ENCODE results near the gene NDUFAF7.

DNA sequence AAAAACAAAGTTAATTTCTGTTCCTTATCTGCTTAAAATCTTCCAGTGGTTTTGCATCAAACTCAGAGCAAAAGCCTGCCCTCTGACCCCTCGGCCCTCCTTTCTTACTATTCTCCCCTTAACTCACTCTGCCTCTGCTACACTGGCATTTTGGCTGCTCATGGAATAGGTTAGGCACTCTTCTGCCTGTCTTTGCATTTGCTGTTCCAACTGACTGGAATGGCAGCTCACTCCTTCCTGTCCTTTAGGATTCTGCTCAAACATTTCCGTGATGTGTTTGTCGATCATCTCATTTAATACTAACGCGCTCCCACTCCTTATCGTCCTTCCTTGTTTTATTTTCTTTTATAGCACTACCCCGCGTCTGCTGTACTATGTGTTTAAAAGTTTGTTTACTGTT lies 877 bp upstream of the NDUFAF7 start:
- TF ChIP-seq, protein P1, sequence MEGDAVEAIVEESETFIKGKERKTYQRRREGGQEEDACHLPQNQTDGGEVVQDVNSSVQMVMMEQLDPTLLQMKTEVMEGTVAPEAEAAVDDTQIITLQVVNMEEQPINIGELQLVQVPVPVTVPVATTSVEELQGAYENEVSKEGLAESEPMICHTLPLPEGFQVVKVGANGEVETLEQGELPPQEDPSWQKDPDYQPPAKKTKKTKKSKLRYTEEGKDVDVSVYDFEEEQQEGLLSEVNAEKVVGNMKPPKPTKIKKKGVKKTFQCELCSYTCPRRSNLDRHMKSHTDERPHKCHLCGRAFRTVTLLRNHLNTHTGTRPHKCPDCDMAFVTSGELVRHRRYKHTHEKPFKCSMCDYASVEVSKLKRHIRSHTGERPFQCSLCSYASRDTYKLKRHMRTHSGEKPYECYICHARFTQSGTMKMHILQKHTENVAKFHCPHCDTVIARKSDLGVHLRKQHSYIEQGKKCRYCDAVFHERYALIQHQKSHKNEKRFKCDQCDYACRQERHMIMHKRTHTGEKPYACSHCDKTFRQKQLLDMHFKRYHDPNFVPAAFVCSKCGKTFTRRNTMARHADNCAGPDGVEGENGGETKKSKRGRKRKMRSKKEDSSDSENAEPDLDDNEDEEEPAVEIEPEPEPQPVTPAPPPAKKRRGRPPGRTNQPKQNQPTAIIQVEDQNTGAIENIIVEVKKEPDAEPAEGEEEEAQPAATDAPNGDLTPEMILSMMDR (IDR thresholded peaks at IDR 0.05 in 4 of 5, conservative IDR thresholded peaks at IDR 0.05 in 1 of 5) = no peak
- no peak for TF ChIP-seq POLR2A (IDR thresholded peaks at IDR 0.05)

Measured in gastrocnemius medialis (tissue), 4 donors.